HG02798 (cell line): ENCODE data around the gene KCNAB1.

Experiments used
- ATAC-seq: cut with Tn5 transposase; IDR thresholded peaks from one replicate; pipeline ENCODE4 v1.9.1; 2021; ENCODE audit warnings: mild to moderate bottlenecking; ENCODE audit not compliant: unreplicated experiment, poor library complexity

KCNAB1 gene

GRCh38 chr3:156577736-156578135, 457.4 kb downstream of the KCNAB1 start:
- no peak for ATAC-seq

DNA sequence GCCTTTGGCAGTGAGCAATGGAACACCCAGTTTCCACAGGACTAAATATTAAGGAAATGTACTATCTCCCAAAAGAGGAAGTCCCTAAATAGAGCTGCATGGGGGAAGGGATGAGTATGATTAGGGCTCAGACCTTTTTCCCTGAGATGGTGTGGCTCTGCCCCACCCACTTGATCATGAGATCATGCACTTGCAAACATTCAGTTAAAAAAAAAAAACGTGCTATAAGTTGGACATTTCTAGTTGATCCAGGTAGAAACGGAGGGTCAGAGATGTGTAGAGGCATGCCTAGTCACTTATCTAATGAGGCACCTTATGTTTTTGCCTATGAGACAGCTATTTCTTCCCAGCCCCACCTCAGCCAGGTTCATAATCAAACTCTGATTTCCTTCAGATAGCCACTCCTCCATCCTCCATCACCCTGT, 459.1 kb downstream of the KCNAB1 start:
- no peak for ATAC-seq

GRCh38 chr3:156581033-156581432, 460.7 kb downstream of the KCNAB1 start:
- ATAC-seq: no peak

- no peak for ATAC-seq
These were observed 461.6 kb downstream of the KCNAB1 start for GRCh38 chr3:156581954-156582353.

DNA sequence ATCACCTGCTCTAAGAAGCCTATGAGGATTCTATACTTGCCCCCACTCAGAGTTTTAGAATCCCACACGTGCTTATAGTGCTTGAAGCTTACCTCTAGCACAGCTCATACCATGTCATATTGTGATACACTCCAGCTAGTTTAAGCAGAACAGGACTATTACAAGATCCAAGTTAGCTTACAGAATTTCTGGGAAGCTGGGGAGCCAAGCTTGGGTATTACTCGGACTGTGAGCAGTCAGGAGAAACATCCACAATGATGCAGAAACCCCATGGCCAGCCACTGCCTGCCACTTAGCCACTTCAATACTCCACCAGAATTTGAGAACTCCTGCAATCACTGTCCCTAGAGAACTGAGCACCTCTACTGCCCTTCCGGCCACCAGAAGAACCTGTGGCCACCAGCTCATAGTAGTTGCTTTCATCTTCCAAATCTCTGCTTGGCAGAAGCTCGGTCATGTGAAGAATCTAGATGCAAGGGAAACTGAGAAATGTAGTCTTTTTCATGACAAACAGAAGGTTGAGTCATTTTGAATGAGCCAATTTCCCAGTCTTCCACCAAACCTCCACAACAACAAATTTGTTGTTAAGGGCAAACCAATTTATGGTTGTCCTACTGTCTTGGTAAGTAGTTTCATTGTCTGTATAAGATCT, 462.3 kb downstream of the KCNAB1 start:
- no peak for ATAC-seq

DNA sequence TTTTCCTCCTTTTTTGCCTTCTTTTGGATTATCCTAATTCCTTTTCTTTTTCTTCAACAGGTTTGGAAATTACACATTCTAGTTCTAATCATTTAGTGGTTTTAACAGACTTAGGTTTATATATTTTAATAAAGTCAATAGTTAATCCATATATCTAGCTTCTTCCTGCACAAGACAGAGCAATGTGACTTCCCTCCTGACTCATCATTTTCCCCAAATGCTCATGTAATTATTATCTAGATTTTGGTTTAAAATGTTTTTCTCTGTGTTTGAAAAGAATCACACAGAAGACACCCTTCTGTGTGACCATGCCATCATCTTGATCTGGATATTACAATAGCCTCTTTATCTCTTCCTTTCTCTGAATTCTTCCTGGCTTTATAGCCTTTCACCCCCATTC, 463.1 kb downstream of the KCNAB1 start:
- ATAC-seq: no peak

DNA sequence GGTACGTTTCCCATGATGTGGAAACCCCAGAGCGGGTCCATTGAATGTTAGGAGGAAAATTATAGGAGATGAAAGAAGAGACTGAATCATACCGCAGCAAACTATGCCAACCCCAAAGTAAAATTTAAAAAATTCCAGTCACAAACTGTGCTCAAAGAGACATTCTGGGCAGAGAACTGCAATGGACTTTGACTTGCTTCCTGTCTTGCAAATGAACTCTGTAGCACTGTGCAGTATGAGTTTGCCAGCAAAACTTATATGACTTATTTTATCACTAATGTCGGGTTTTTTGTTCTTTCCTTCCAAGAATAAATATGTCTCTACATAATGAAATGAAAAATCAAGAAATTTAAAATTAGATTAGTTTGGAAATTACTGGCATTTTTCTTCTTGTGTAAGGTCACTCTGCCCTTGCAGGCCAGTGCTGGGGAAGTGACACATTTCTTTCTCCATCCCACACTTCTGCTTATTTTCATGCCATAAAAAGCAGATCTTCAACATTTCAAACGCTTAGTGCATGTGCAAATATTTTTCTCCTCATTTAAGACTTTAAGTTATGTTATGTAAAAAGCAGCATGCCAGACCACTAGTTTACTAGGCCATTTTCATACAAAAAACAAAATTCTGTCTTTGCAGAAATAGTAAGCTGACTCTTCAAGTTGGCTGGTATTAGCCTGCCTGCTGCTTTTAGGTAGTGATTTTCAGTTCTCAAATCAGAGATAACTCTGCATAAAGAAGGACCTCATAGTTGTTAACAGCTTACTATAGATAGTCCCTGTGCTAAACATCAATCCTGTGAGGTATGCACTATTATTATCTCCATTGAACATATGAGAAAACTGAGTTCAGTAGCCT, 466.8 kb downstream of the KCNAB1 start:
- ATAC-seq: peak; percentile 67

DNA sequence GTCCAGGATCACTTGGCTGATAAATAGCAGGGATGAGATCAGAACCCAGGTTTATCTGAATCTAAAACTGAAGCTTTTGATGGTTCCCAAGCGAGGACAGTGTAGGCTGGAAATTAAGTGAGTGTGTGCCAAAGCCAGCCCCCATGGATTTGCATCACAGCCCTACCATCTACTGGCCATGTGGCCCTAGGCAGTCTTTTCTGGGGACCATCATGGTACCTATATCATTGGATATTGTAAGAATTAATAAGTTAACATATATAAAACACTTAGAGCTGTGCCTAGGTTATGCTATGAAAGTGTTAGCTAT, 467.3 kb downstream of the KCNAB1 start:
- ATAC-seq: no peak
